Measurements from ENCODE around the gene LEKR1.

The LEKR1 gene

GRCh38 chr3:156948402-156949210 is 122.5 kb downstream of the LEKR1 start:
- Histone ChIP-seq H3K27ac (ENCODE audit: extremely low read depth, low read depth, low read length) (no peak overlapping the region), H3K4me3 (ENCODE audit: low read depth, low read length) (no peak overlapping the region), H3K9me3 (ENCODE audit: control insufficient read depth, insufficient read depth, low read depth, low read length) (no peaks in the 10 kb centered on the region), H3K36me3 (ENCODE audit: control insufficient read depth in 2 of 2, insufficient read depth in 1 of 2, low read length in 2 of 2) (no peaks in the 10 kb centered on the region), H3K4me1 (ENCODE audit: control insufficient read depth, insufficient read depth, low read length) (no peaks in the 10 kb centered on the region)
- TF ChIP-seq ZNF580 (tag by site-specific recombination; IDR thresholded peaks at IDR 0.05): no peak
- TF ChIP-seq SP7 (tag by site-specific recombination; IDR thresholded peaks at IDR 0.05): no peak
- no peak for TF ChIP-seq ZNF548 (tag by site-specific recombination; IDR thresholded peaks at IDR 0.05)
- no peak for TF ChIP-seq ZNF157 (tag by site-specific recombination; IDR thresholded peaks at IDR 0.05)
- no peak for TF ChIP-seq ZNF280D (tag by site-specific recombination; IDR thresholded peaks at IDR 0.05)
- no peak for TF ChIP-seq ZNF76 (tag by site-specific recombination; IDR thresholded peaks at IDR 0.05; ENCODE audit: borderline replicate concordance, low read depth)
- no peak for TF ChIP-seq ZNF280C (tag by site-specific recombination; IDR thresholded peaks at IDR 0.05)
- TF ChIP-seq ZNF239 (tag by site-specific recombination; IDR thresholded peaks at IDR 0.05): no peak
- TF ChIP-seq ZSCAN23 (tag by site-specific recombination; IDR thresholded peaks at IDR 0.05): no peak
- no peak for TF ChIP-seq KLF8 (tag by site-specific recombination; IDR thresholded peaks at IDR 0.05)
- no peak for TF ChIP-seq BCL6B (tag by site-specific recombination; IDR thresholded peaks at IDR 0.05)
- TF ChIP-seq ZNF184 (tag by site-specific recombination; IDR thresholded peaks at IDR 0.05): no peak
- no peak for TF ChIP-seq YY2 (tag by site-specific recombination; IDR thresholded peaks at IDR 0.05)
- TF ChIP-seq ZNF639 (tag by site-specific recombination; IDR thresholded peaks at IDR 0.05): no peak
- ChIA-PET POLR2A (no interaction called here), CTCF (no interaction called here)

GRCh38 chr3:156952011-156952410 is 125.9 kb downstream of the LEKR1 start:
- no peak for TF ChIP-seq ZNF488 (tag by site-specific recombination; IDR thresholded peaks at IDR 0.05)
- TF ChIP-seq RBAK (tag by site-specific recombination; IDR thresholded peaks at IDR 0.05): no peak
- TF ChIP-seq ZNF777 (tag by site-specific recombination; IDR thresholded peaks at IDR 0.05; ENCODE audit: borderline replicate concordance): no peak
- TF ChIP-seq ZNF16 (tag by site-specific recombination; IDR thresholded peaks at IDR 0.05; ENCODE audit: low read depth): no peak
- no peak for TF ChIP-seq MEIS1 (CRISPR knock-in tag; IDR thresholded peaks at IDR 0.05; ENCODE audit: borderline replicate concordance)
- no peak for TF ChIP-seq ZBTB20 (tag by site-specific recombination; IDR thresholded peaks at IDR 0.05)
- no peak for TF ChIP-seq ZFP3 (tag by site-specific recombination; IDR thresholded peaks at IDR 0.05; ENCODE audit: low read depth)
- no peak for TF ChIP-seq ZNF280C (tag by site-specific recombination; IDR thresholded peaks at IDR 0.05)
- no peak for TF ChIP-seq ZNF621 (tag by site-specific recombination; IDR thresholded peaks at IDR 0.05)
- Histone ChIP-seq H3K36me3 (ENCODE audit: control insufficient read depth in 2 of 2, insufficient read depth in 1 of 2, low read length in 2 of 2) (no peaks in the 10 kb centered on the region), H3K4me3 (ENCODE audit: low read depth, low read length) (no peak overlapping the region), H3K4me1 (ENCODE audit: control insufficient read depth, insufficient read depth, low read length) (no peaks in the 10 kb centered on the region), H3K9me3 (ENCODE audit: control insufficient read depth, insufficient read depth, low read depth, low read length) (no peaks in the 10 kb centered on the region), H3K27ac (ENCODE audit: extremely low read depth, low read depth, low read length) (no peak overlapping the region)
- ChIA-PET CTCF (interaction anchor here (0.8 kb wide), 1 partner anchor 99 kb away, joined by 3 read pairs; no protein-coding TSS in a partner anchor), POLR2A (no interaction called here)
